Activated CD4-positive, alpha-beta T cell treated with anti-CD3 and anti-CD28 coated beads, Interleukin-2, Interleukin-4, amounts not matched to agents 100 ng/mL and 50 ng/mL, durations not matched to agents 16 hours and 8 hours (primary cell): Measurements from ENCODE around the gene SPRTN.
A peak's percentile ranks its signal among the peaks of the same experiment; 100 is the strongest.
"Not testable (repeated sequence)": the region's sequence is repeated elsewhere in the genome, so short reads cannot be mapped to it uniquely, and the experiment has no call there.

Experiments used
- DNase-seq: peaks from one replicate; pipeline ENCODE4 v3.0.0-alpha.2; 2020; ENCODE audit warnings: low spot score

Gene SPRTN

GRCh38 chr1:231335663-231336602 lies 2.2 kb upstream of the SPRTN start:
- peak; percentile 29 for DNase-seq

GRCh38 chr1:231337043-231337471 lies 1.0 kb upstream of the SPRTN start:
- DNase-seq: no peak

DNA sequence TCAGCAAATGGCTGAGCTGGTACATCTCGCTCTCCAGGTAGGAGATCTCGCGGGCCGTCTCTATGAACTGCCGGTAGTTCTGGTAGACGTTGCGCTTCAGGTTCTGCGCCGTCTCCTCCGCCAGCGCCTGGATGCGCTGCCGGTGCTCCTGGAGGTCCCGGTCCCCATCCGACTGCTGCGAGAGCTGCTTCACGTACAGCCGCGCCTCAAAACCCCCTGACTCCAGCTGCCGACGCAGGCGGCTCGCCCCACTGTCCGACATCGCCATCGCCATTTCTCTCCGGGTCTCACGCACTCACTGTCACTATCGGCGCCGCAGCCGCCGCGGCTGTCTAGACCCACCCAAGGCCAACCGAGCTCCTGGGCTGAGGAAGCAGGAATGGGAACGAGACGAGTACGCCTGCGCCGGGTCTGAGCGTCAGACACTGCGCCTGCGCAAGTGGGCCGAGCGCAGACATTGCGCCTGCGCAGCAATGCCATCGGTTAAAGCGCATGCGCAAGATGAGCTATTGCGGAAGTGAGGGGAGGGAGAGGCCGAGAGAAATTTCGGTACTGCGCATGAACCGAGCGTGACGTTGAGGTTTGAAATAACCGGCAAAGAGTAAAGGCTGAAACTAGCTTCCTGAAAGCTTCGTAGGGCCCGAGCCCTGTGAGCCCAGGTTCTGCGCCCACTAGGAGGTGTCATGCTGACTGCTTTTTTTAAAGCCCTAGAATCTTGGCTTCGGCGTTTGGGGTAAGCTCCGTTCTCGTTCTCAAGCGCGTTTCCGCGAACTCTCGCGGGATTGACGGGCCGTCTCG lies 422 bp upstream of the SPRTN start, which contains the start of gene EXOC8:
EXOC8 (minus strand) TSS at position 381 of the 798 bp plus-strand sequence; CDS start at position 274, 107 bp downstream.
- DNase-seq: peak; percentile 97

DNA sequence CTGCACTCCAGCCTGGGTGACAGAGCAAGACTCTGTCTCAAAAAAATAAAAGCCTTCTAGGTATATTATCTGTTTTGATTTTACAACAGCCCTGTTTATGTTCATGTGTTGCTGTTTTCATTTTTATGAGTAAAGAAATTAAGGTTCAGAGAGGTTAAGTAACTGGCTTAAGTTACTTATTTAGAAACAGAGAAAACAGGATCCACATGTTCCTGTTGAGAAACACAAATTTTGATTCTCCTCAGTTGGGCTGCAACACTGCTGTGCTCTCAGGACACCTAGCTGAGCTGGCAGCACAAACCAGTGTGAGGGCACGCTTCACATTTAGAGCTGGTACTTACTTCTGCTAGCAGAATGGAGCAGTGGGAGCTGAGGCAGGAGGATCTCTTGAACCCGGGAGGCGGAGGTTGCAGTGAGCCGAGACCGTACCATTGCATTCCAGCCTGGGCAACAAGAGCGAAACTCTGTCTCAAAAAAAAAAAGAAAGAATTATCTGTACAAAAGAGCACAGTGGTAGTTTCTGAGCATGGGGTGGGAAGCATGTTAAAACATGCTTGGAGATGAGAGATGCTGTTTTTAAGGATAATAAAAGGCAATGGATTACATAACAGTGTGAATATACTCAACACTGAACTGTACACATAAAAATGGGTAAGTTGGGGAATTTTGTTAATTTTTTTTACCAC lies 2.4 kb downstream of the SPRTN start:
- DNase-seq: no peak

- no peak for DNase-seq
These were observed 9.9 kb downstream of the SPRTN start for GRCh38 chr1:231347961-231348360.

DNA sequence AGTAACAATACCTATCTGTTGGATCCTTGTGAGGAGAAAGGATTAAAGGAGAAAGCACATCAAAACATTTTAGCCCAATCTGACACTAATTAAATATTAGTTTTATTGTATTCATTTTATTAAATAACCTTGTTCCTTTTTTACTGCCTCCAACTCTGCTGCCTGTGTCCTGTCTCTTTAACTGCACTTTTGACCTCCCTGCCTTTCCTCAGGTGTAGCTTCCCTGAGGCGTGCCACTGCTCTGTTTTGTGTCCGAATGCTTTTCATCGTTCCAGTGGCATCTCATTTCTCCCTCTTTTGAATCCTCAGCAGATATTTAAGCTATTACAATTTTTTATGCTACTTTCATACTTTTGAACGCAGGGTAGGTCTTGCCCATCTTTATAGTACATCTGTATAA lies 10.3 kb downstream of the SPRTN start:
- DNase-seq: no peak

DNA sequence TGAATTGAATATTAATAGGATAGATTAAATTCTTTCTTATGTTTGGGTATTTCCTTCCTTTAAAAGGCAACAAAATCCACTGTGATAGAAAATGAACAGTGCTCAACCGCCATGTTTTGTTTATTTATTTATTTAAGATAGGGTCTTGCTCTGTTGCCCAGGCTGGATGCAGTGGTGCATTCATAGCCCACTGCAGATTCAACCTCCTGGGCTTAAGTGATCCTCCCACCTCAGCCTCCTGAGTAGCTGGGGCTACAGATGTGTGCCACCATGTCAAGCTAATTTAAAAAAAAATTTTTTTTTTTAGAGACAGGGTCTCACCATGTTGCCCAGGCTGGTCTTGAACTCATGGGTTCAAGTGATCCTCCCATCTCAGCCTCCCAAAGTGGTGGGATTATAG lies 10.8 kb downstream of the SPRTN start:
- DNase-seq: not testable (repeated sequence)

DNA sequence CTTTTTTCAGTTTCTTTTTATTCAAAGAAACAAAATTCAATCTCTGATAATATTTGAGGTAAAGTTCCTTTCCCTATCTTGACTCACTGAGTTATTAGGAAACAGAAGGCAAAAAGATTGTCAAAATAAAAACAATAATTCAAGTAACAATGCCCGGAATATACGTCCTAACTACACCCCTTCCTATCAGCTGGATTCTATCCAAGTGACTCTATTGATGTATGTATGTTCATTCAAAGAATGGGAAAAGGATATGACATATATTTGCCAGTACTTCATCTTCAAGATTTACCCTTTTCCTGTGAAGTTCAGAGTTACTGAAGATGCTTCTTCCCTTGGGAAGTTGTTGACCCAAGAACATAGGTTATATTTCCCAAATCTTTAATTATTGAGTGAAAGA lies 13.7 kb downstream of the SPRTN start:
- no peak for DNase-seq

DNA sequence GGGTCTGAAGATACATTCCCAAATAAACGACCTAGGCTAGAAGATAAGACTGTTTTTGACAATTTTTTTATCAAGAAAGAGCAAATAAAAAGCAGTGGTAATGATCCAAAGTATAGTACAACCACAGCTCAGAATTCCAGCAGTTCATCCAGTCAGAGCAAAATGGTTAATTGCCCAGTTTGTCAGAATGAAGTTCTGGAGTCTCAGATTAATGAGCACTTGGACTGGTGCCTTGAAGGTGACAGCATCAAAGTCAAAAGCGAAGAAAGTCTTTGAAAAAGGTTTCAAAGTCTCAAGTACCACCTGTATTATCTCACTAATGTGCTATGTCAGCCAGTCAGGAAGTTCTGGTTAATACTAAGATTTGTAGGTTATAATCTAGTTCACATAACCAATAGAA lies 15.0 kb downstream of the SPRTN start:
- DNase-seq: no peak

GRCh38 chr1:231354330-231355020 lies 16.4 kb downstream of the SPRTN start:
- no peak for DNase-seq

DNA sequence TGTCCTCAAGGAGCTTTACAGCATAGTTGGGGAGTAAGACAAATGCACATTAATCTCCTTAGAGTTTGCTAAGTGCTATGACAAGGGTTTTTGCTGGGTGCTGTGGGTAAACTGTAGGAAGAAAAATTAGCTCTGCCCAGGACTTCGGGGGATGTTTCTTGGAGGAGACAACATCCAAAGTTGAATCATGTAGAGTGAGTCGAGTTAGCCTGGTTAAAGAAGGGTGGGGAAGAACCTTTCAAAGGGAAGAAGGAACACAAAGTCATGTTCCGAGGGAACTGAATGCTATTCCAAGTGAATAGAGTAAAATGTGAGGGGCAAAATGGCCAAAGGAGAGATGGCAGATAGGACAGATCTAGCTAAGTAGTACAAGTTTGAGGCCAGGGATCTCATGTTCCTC lies 17.1 kb downstream of the SPRTN start:
- DNase-seq: no peak

- DNase-seq: no peak
These were observed 19.2 kb downstream of the SPRTN start for GRCh38 chr1:231357187-231357772.

DNA sequence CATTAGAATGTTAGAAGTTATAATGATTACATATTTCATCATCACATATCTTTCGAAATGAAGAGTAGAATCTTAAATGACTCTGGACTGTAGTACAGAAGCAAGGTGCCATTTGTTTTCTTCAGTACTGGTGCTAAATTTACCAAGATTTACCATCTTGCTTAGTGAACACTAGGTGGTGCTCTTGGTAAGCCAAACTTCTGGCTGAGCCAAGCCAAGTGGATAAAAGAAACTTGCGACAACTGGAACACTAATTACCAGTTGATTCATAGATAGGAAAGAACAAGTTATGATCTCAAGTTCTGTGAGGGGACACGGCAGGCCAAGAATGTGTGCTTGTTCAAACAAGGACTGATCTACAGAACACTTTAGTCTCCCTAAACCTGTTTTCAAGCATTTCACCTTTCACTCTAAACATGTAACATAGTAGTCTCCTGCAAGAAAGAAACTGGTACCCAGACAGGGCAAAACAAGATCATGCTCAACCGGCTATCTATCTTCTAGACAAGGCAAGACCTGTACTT lies 19.8 kb downstream of the SPRTN start:
- DNase-seq: peak; percentile 66

DNA sequence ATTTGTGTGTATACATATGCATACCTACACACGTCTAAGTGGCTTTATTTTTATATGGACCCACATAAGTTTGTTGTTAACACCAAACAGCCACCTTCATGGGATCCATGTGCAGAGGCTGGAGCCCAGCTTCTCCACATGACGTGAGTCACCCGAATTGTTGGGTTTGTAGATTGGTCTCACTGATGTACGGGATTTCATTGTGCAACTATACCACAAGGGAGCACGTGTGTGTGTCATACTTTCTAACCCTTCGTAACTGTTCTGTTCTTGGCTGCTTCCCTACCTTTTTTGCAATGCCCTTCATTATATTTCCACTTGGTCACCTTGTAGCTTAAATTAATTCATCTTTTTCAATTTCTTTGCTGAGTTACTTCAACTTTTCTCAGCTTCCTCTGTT lies 21.0 kb downstream of the SPRTN start:
- no peak for DNase-seq

DNA sequence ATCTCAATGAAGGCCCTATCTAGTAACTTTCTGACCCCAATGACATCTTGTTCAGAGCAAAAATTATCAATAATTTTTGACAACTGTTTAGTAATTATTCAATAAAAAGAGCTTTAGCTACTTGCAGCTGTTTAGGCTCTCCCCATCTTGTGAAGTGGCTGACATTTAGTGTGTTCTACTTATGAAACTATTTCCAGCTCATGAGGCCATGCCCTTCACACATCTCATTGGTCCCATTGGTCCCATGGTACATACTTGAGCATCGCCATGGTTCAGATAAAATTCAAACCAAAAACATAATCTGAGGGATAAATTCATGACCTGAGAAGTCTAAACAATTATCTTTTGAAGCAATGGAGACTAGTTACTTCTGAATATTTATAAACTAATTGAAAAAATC lies 24.2 kb downstream of the SPRTN start:
- DNase-seq: no peak

DNA sequence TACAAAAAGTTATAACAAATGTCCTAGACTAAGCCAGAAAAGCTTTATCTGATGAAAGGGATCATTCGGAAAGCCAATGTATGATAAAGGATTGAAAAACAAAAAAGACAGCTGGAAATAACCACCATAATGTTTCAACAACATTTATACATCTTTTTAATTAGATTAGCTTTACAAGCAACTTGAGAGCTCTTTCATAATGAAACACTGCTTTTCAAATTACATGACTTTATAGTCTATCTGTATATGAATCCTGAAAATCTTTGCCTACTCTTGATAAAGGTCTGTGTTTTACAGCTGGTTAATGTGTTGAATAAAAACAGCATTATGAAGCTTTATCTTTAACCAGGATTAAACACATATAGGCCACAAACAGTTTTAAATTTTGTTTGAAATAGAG lies 25.5 kb downstream of the SPRTN start:
- DNase-seq: no peak

DNA sequence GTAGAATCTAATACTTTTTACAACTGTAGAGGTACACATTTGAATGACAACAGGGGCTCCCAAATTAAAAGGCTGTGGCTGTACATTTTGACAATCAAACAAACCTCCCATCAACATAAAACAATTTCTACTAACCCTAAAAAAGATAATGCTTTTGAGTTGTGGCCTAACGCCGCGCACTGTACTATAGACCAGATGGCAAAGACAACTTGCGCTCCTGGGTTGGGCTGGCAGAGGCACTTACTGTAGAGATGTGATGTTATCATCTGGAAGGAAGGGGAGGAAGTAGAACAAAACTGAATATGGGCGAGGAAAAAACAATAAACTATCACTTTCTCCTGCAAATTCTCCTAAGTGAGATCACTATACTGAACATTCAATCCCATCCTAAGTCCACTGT lies 26.1 kb downstream of the SPRTN start:
- no peak for DNase-seq

DNA sequence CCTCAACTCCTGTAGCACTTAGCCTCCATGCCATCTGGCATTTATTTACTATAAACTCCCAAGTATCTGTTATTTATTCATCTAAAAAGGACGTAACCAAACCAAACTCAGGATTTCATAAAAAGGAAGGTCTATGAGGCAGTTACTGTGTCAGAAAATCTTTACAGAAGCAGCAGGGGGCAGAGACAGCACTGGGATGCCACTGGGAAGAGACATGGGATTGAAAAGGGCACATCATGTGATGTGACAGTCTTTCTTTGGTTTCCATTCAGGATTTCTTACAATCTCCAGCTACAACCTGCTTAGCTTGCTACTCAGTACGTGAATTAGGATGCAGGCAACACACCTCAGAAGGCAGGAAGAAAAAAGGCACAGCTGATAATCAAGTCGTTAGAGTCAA lies 31.2 kb downstream of the SPRTN start:
- no peak for DNase-seq

GRCh38 chr1:231372501-231372900 lies 34.4 kb downstream of the SPRTN start:
- DNase-seq: no peak

DNA sequence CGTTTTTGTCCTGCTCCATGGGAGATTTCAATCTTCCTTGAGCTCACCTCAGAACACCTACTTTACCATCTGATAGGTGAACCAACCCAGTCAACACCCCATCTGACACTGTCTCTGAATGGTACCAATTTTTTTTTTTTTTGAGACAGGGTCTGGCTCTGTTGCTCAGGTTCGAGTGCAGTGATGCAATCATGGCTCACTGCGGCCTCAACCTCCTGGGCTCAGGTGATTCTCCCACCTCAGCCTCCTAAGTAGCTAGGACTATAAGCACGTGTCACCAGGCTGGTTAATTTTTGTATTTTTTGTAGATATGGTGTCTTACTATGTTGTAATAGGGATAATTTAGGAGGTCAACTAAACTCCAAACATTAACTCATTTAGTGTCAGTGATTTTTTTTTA lies 36.3 kb downstream of the SPRTN start:
- DNase-seq: no peak

GRCh38 chr1:231376101-231376500 lies 38.0 kb downstream of the SPRTN start:
- DNase-seq: no peak
